K562 (cell line): ENCODE data around the gene POLR3E. TPM values are rescaled to one million over a fixed set of nuclear protein-coding genes. Genes with fewer than 3 reads are reported as not detected.
A peak's percentile ranks its signal among the peaks of the same experiment; 100 is the strongest.

ENCODE experiments used
- CBFB ChIP-seq: sonication (generic); formaldehyde crosslinking; IDR thresholded peaks from 2 replicates; pipeline ENCODE4 v1.4.0; 2020; ENCODE audit warnings: mild to moderate bottlenecking, missing genetic modification reagents
- ELK1 ChIP-seq: sonication (generic); formaldehyde crosslinking; IDR thresholded peaks from 2 replicates; pipeline ENCODE4 v1.8.1; 2022; ENCODE audit warnings: missing genetic modification reagents
- ERF ChIP-seq: fragments of 450-650 bp; formaldehyde crosslinking; IDR thresholded peaks from 2 replicates; pipeline ENCODE4 v1.4.0; 2020; ENCODE audit warnings: mild to moderate bottlenecking, mixed read lengths
- MBD1 ChIP-seq: fragments of 250-450 bp; sonication (Bioruptor Pico); IDR thresholded peaks from 2 replicates; pipeline ENCODE4 v1.8.0; 2022; ENCODE audit warnings: inconsistent platforms
- PHB2 ChIP-seq: fragments of 450-650 bp; IDR thresholded peaks from 2 replicates; pipeline ENCODE4 v1.6.1; 2017; ENCODE audit warnings: low read depth
- POU5F1 ChIP-seq: fragments of 150-350 bp; IDR thresholded peaks from 2 replicates; pipeline ENCODE4 v1.6.1; 2014; ENCODE audit warnings: borderline replicate concordance, low read length, low read depth, mild to moderate bottlenecking; ENCODE audit not compliant: partially characterized antibody
- RERE ChIP-seq: sonication (generic); formaldehyde crosslinking; IDR thresholded peaks from 2 replicates; pipeline ENCODE4 v1.8.0; 2023; ENCODE audit warnings: missing genetic modification reagents, mild to moderate bottlenecking, borderline replicate concordance
- SIN3A ChIP-seq, 2 experiments: fragments of 150-350 bp in 1 of 2; IDR thresholded peaks; 2 replicates each; pipeline ENCODE4 v1.6.1; 2011 to 2016; ENCODE audit warnings: borderline replicate concordance in 2 of 2, low read depth in 2 of 2, low read length in 2 of 2, mild to moderate bottlenecking in 2 of 2, moderate library complexity in 2 of 2; ENCODE audit not compliant: control insufficient read depth in 1 of 2
- SRF ChIP-seq, 2 experiments: fragments of 250-450, 450-650 bp in 1 of 2; sonication (Bioruptor Pico) in 1 of 2; sonication (generic) in 1 of 2; formaldehyde crosslinking; IDR thresholded peaks; 2 replicates each; pipeline versions ENCODE4 v1.5.0 to v1.5.1; 2020 to 2022; ENCODE audit warnings: mild to moderate bottlenecking in 1 of 2, missing genetic modification reagents in 1 of 2
- USF2 ChIP-seq: sonication (generic); formaldehyde crosslinking; IDR thresholded peaks from 2 replicates; pipeline ENCODE4 v1.5.0; 2020; ENCODE audit warnings: missing genetic modification reagents
- polyA plus RNA-seq, 8 experiments: library from polyadenylated mRNA; depleted of rRNA in 4 of 8; stranded (reverse) in 5 of 8; unstranded in 3 of 8; fragments of >200 nt; fragmentation: Nextera tagmentation in 2 of 8; fragmentation: Illumina TruSeq in 1 of 8; extraction: Ambion mirVana in 2 of 8; extraction: Trizol in 1 of 8; gene quantifications; 2 replicates each; pipeline versions ENCODE4 v1.2.1 to v1.2.3, GENCODE V29; 2011 to 2014; ENCODE audit warnings: inconsistent platforms in 1 of 8, missing spikeins in 1 of 8
- total RNA-seq, 7 experiments: library from RNA; depleted of rRNA in 6 of 7; stranded (reverse); fragments of >200 nt in 6 of 7; fragmentation: Illumina TruSeq in 2 of 7; extraction: Trizol in 2 of 7; gene quantifications; 2 replicates each; pipeline versions ENCODE4 v1.2.1 to v1.2.3, GENCODE V29; 2011 to 2021; ENCODE audit warnings: low replicate concordance in 1 of 7
- TF ChIP-seq, protein P1 (sequence below): sonication (generic); formaldehyde crosslinking; IDR thresholded peaks from 2 replicates; pipeline ENCODE4 v1.8.0; 2022; ENCODE audit warnings: mild to moderate bottlenecking, low read depth, missing genetic modification reagents
- TF ChIP-seq, protein P2 (sequence below): fragments of 450-650 bp; conservative IDR thresholded peaks from 2 replicates; pipeline ENCODE4 v1.6.1; 2016; ENCODE audit warnings: missing genetic modification characterization, low read depth, mild to moderate bottlenecking, control low read depth, missing compliant biosample characterization

The POLR3E gene
- total and polyA plus RNA-seq, 9 of the 15 experiments (the other 6 are each of a cell fraction or from before 2014, with no cell fraction given): 17.7 to 151 (median 82.6) TPM

- TF ChIP-seq RERE (CRISPR knock-in tag) (peak; percentile 26; the same call in 1 of the 2 replicates), POU5F1 (no peak), CBFB (CRISPR knock-in tag) (no peak), USF2 (CRISPR knock-in tag) (peak; percentile 81), SRF (CRISPR knock-in tag; IDR thresholded peaks at IDR 0.05) (peak in 1 of 2 experiments; percentile 76; a peak in 1 of 4 replicates), ERF (CRISPR knock-in tag) (no peak), ELK1 (CRISPR knock-in tag) (no peak), SIN3A (IDR thresholded peaks at IDR 0.05; ENCODE audit: borderline replicate concordance in 2 of 2, control insufficient read depth in 1 of 2, low read depth in 2 of 2, low read length in 2 of 2) (peak; percentile 38 to 91; a peak in 2 of 4 replicates), PHB2 (no peak), MBD1 (CRISPR knock-in tag) (no peak)
- TF ChIP-seq, protein P1, sequence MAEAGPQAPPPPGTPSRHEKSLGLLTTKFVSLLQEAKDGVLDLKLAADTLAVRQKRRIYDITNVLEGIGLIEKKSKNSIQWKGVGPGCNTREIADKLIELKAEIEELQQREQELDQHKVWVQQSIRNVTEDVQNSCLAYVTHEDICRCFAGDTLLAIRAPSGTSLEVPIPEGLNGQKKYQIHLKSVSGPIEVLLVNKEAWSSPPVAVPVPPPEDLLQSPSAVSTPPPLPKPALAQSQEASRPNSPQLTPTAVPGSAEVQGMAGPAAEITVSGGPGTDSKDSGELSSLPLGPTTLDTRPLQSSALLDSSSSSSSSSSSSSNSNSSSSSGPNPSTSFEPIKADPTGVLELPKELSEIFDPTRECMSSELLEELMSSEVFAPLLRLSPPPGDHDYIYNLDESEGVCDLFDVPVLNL (CRISPR knock-in tag): peak; percentile 49; the same call in 1 of the 2 replicates
- TF ChIP-seq, protein P2, sequence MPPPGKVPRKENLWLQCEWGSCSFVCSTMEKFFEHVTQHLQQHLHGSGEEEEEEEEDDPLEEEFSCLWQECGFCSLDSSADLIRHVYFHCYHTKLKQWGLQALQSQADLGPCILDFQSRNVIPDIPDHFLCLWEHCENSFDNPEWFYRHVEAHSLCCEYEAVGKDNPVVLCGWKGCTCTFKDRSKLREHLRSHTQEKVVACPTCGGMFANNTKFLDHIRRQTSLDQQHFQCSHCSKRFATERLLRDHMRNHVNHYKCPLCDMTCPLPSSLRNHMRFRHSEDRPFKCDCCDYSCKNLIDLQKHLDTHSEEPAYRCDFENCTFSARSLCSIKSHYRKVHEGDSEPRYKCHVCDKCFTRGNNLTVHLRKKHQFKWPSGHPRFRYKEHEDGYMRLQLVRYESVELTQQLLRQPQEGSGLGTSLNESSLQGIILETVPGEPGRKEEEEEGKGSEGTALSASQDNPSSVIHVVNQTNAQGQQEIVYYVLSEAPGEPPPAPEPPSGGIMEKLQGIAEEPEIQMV: no peak; the same call in 1 of the 2 replicates
Measured at GRCh38 chr16:22297114-22297870, at the start of gene POLR3E (continued).
